GM21717 (cell line): Measurements from ENCODE around the gene STBD1.
"Not testable (repeated sequence)": the region's sequence is repeated elsewhere in the genome, so short reads cannot be mapped to it uniquely, and the experiment has no call there.

ENCODE experiments used
- ATAC-seq: cut with Tn5 transposase; IDR thresholded peaks from one replicate; pipeline ENCODE4 v1.9.1; 2021; ENCODE audit warnings: mild to moderate bottlenecking, moderate library complexity; ENCODE audit not compliant: unreplicated experiment

STBD1 gene

DNA sequence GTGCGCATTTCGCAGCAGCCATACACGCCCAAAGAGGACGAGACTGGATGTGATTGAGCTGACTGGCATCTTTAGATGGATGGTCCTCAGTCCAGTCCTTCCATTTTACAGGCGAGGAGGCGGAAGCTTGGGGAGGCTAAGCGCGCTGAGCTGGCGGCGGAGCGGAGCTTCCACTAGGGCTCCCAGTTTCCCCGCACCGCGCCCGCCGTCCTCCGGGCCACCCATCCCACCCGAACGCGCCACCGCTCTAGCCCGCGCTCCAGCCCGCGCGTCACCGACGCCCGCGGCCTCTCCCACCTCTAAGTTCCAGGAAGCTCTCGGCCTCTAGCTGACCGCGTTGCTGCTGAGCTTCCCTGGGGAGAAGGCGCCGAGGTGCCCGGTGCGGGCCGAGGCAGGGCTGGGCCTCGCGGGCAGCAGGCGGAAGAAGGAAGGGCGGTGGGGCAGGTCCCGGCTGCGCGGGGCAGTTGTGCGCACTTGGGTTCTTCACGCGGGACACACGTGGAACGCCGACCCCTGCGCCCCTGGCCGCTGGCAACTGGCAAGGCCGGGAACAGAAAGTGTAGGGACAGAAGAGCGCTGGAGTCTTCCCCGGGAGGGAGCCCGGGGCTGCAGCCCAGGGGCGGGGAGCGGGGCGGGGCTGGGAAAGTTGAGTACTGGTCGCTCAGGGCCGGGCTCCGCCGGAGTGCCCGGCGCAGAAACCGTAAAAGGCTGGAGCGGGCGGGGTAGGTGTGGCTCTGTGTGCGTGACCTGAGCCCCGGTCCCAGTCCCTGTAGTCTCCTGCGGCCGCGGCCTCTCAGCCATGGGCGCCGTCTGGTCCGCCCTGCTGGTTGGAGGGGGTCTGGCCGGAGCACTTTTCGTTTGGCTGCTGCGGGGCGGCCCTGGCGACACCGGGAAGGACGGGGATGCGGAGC, at the start of gene STBD1:
STBD1 (plus strand) TSS at position 763 of the 911 bp plus-strand sequence; CDS start at position 800, 37 bp downstream.
- ATAC-seq: no peak

DNA sequence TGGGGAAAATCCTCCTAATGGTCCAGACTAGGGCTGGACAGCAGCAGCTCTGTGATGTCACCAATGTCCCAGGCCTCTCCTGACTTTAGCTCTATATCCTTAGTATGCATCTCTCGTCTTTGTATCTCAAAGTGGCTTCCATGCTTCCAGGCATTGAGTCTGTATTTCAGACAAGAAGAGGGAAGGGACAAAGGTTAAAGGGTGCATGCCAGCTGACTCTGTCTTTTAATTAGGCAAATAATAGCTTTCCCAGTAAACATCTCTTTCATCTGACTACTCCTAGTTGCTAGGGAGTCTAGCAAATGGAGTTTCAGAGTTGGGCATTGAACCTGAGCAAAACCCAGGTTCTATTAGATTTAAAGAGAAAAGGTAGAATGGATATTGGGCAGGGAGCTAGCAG, 49.6 kb upstream of the STBD1 start:
- ATAC-seq: no peak

DNA sequence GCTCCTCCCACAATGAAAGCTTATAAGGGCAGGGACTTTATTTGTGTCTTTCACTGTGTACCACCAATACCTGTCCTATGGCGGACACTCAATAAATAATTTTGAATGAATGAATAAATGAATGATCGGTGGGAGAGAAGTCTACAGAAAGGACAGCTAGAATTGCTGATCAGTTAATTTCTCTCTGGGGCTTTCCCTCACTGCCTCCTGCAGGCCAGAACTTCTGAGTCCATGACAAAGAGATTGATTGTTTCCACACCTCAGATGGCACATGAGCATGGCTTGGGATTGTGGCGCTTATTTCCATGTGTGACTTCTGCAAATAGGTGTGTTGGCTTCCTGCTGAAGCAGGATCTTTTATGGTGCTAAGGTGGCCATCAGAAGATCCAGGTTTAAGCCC, 48.7 kb upstream of the STBD1 start:
- ATAC-seq: no peak

GRCh38 chr4:76260571-76260970, 46.0 kb upstream of the STBD1 start:
- no peak for ATAC-seq

- ATAC-seq: no peak
Measured at GRCh38 chr4:76265631-76266218, 40.8 kb upstream of the STBD1 start.

DNA sequence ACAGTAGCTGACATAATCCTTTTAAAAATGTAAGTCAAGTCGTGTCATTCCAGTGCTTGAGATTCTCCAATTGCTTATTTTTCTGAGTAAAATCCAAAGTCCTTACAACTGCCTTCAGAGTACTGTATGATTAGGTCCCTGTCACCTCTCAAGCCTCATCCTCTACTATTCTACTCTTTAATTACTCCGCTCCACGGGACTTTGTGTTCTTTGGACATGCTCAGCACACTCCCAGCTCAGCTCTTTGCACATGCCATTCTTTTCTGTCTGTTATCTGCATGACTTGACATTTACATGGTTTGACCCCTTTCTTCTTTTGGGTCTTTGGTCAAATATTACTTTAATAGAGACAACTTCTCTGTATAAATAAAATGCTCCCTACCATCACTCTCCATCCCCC, 39.9 kb upstream of the STBD1 start:
- ATAC-seq: no peak

DNA sequence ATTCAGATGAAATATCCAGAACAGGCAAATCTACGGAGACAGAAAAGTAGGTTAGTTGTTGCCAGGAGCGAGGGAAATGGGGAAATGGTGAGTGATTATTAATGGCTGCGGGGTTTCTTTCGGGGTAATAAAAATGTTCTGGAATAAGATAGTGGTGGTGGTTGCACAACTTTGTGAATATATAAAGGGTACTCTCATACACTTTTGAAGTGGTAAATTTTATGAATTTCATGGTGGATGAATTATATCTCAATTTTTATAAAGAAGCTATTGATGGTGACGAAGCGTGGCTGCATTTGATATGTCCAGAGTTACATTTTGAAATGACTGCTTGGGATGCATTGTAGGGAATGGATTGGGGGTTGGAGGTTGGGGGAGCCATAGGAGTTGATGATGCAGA, 38.7 kb upstream of the STBD1 start:
- no peak for ATAC-seq

DNA sequence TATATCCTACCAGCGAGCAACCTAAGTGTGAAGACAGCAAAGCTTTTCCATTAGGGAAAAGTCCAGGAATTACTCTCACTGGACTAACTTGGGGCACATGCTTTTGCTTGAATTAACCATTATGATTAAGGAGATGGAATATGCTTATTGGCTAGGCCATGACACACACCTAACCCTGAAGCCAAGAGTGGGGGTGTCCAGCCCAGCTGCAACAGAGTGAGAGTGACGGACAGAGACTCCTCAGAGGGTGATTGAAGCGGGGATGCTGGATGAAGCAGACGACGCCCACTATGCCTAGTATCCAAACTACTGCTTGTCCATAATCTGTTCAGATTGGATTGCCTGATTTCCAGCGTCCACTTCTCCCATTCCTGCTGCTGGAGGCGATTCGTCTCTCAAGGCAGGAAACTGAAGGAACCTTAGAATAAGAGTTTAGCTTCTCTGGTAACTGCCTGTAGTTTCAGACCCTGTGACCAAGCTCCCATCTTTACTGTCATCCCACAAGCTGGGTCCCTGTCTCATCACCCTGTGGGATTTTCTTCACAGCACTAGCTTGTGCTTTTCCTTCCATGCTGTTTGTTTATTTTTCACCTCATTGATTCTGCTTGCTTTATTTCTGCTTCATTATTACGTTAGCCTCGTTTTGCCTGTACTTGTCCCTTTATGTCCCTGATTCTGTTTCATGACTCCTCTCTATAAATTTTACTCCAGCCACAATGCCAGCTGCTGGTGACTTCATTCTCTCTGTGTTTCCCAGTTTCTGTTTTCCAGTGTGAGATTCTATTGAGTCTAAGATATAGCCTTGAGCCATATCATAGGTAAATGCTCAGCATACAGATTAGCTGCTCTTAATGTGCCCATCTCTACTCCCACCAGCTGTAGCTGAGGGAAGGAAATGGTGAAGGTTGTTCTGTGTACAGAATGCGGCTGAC, 36.0 kb upstream of the STBD1 start:
- ATAC-seq: no peak

GRCh38 chr4:76271248-76271647, 35.3 kb upstream of the STBD1 start:
- no peak for ATAC-seq

- ATAC-seq: no peak
Measured at GRCh38 chr4:76272073-76272472, 34.5 kb upstream of the STBD1 start.

- no peak for ATAC-seq
Measured at GRCh38 chr4:76272582-76272981, 34.0 kb upstream of the STBD1 start.

DNA sequence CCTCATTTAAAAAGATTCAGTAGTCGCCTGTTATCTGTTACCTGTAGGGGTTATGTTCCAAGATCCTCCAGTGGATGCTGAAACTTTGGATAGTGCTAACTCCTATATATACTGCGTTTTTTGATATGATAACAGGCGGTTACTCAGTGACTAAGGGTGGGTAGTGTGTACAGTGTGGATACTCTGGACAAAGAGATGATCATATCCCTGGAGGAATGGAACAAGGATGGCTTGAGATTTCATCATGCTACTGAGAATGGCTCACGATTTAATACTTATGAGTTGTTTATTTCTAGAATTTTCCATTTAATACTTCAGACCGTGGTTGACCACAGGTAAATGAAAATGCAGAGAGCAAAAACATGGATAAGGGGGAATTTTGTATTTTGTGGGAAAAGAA, 33.5 kb upstream of the STBD1 start:
- no peak for ATAC-seq

DNA sequence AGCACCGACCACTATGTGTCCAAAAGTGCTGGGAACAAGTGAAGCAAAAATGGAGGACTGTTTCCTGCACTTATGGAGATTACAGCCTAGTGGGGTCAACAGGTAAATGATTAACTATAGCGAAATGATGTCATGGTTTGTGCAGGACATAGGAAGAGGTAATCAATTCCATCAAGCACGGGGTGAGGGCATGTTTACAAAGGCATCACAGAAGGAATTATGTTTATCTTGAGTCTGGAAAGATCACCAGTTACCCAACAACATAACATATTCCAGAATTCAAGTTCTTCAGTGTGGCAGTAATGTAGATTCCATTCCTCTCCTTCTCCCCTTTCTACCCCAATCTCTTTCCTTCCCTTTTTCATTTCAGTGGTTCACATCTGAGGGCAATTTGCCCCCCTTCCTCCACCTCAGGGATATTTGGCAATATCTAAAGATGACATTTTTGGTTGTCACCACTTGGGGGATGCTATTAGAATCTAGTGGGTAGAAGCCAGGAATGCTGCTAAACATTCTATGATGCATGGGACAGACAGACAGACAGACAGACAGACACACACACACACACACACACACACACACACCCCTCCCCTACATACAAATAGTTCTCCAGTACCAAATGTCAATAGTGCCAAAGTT, 30.9 kb upstream of the STBD1 start:
- no peak for ATAC-seq

DNA sequence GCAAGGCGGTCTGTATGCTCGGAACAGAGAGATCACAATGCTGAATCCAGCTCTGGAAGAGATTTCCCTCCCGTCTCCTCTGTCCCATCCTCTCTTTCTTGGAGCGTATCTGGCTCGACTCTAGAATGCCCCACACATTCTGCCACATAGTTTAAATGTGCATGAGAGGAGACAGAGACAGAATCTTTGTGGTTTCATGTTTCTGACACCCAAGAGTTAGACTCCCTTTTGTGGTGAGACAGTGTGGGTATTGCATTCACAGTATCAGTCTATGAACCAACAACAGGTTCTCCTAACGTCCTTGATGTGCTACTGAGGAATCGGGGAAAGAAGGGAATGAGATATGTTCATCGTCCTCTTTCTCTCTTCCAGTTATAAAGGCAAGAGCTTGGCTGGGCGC, 29.7 kb upstream of the STBD1 start:
- no peak for ATAC-seq

DNA sequence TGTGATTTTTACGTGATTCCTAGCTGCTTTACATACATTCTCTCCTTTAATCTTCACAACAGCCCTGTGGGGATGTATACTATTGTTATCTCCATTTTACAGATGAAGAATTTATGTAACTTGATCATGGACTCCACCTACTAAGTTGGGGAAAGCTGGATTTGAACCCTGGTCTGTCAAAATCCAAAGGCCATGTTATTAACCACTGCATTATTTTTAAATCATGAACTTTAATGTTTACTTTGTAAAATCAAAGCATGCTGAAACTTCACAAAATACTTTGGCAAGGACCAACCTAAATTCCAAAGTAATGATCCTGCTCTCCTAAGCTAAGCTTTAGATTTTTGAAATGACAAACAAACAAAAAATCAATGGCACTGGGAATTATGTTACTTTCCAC, 28.9 kb upstream of the STBD1 start:
- no peak for ATAC-seq

DNA sequence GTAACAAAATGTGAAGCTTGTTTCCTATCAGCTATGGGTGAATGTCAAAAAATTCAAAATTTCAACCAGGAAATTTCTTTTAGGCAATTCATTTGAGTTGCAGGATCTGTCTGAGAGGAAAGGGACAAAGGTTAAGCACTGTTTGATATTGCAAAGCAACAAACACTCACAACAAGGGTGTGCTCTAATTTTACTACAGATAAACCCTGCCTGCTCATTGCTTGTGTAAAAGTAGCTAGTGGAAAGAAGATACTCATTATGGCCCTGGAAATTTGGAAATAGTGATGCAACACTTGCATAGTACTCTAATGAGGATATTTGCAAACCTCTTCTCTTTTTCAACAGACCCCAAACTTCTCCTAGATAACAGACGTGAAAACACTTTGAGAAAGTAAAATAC, 27.9 kb upstream of the STBD1 start:
- no peak for ATAC-seq

DNA sequence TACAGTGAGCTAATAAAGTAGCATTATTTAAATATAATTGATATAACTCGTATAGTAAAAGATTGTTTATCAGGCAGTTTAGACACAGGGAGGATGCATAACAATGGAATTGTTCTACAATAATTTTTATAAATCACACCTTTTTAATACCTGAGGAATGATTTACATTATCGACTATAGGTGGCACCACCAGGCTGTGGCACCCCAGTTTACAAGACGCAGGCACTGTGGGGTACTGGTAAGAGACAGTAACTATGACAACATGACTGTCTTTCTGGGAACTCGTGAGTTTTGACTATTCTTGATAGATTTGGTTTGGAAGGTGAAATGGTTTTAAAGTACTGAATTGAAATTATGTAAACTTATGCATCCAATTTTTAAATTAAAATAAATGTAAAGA, 27.1 kb upstream of the STBD1 start:
- no peak for ATAC-seq

- ATAC-seq: no peak
Measured at GRCh38 chr4:76280488-76281441, 25.8 kb upstream of the STBD1 start.

GRCh38 chr4:76281594-76281993, 24.9 kb upstream of the STBD1 start:
- ATAC-seq: not testable (repeated sequence)
